Peyer's patch (tissue), 4 donors: ENCODE data around the gene SHC1.
A peak's percentile ranks its signal among the peaks of the same experiment; 100 is the strongest.

Source experiments
- CTCF ChIP-seq, 6 experiments: fragments of 450-650 bp in 4 of 6; fragments of 200-600 bp in 2 of 6; sonication (generic) in 1 of 6; IDR thresholded peaks; one replicate each; pipeline ENCODE4 v1.5.1; 2017 to 2019; ENCODE audit warnings: antibody characterized with exemption in 6 of 6, mild to moderate bottlenecking in 3 of 6, moderate library complexity in 1 of 6
- POLR2A ChIP-seq, 2 donors: fragments of 450-650 bp; IDR thresholded peaks; one replicate each; pipeline ENCODE4 v1.5.1; 2017; ENCODE audit warnings: antibody characterized with exemption in 2 of 2, mild to moderate bottlenecking in 2 of 2, moderate library complexity in 2 of 2

- no peak for TF ChIP-seq CTCF (IDR thresholded peaks at IDR 0.05)
- peak; percentile 50 to 69 for TF ChIP-seq POLR2A (IDR thresholded peaks at IDR 0.05)
Measured at GRCh38 chr1:155008015-155008941, 37.7 kb upstream of the SHC1 start.
